ENCODE results near the gene PRAC2.

The PRAC2 gene

GRCh38 chr17:48755356-48755755, 32.4 kb downstream of the PRAC2 start:
- no peak for DNase-seq (ENCODE audit: low spot score)

GRCh38 chr17:48756830-48757251, 33.9 kb downstream of the PRAC2 start:
- DNase-seq (ENCODE audit: low spot score), result no peak

- DNase-seq (ENCODE audit: low spot score), result no peak
Measured at GRCh38 chr17:48757524-48757961, 34.6 kb downstream of the PRAC2 start.

- DNase-seq (ENCODE audit: low spot score), result no peak
Measured at GRCh38 chr17:48759288-48759687, 36.3 kb downstream of the PRAC2 start.

- no peak for DNase-seq (ENCODE audit: low spot score)
Measured at GRCh38 chr17:48760411-48760810, 37.4 kb downstream of the PRAC2 start.

GRCh38 chr17:48761114-48761513, 38.1 kb downstream of the PRAC2 start:
- no peak for DNase-seq (ENCODE audit: low spot score)

- no peak for DNase-seq (ENCODE audit: low spot score)
Measured at GRCh38 chr17:48767263-48767774, 44.3 kb downstream of the PRAC2 start.

GRCh38 chr17:48769009-48769675, 46.2 kb downstream of the PRAC2 start:
- no peak for DNase-seq (ENCODE audit: low spot score)

- DNase-seq (ENCODE audit: low spot score), result no peak
Measured at GRCh38 chr17:48770954-48771353, 48.0 kb downstream of the PRAC2 start.

GRCh38 chr17:48773245-48773644, 50.3 kb downstream of the PRAC2 start:
- no peak for DNase-seq (ENCODE audit: low spot score)

Measured in CD4-positive, alpha-beta T cell treated with Interleukin-6 at 100 ng/mL for 8 hours (primary cell).